Neural progenitor cell (in vitro differentiated cells): Measurements from ENCODE around the gene CCL16. TPM values are rescaled to one million over a fixed set of nuclear protein-coding genes. Genes with fewer than 3 reads are reported as not detected.

ENCODE experiments used
- DNase-seq: peaks from one replicate; pipeline ENCODE4 v3.0.0-alpha.2; 2016; ENCODE audit warnings: low spot score
- H2AFZ ChIP-seq: fragments of 200-600 bp; sonication (generic); replicated peaks from 2 replicates; pipeline ENCODE4 v1.6.1; 2016; ENCODE audit warnings: antibody characterized with exemption
- H3F3A ChIP-seq: fragments of 200-600 bp; sonication (generic); 2 replicates; pipeline ENCODE4 v1.6.1; 2016; ENCODE audit warnings: antibody characterized with exemption, low read depth
- H3K27ac ChIP-seq: fragments of 200-600 bp; sonication (generic); 2 replicates; pipeline ENCODE4 v1.5.1; 2016; ENCODE audit warnings: mild to moderate bottlenecking
- H3K27me3 ChIP-seq: fragments of 200-600 bp; sonication (generic); 2 replicates; pipeline ENCODE4 v1.6.1; 2016; ENCODE audit warnings: mild to moderate bottlenecking, moderate library complexity
- H3K36me3 ChIP-seq: fragments of 200-600 bp; sonication (generic); 2 replicates; pipeline ENCODE4 v1.5.1; 2016
- H3K4me1 ChIP-seq: fragments of 200-600 bp; sonication (generic); 2 replicates; pipeline ENCODE4 v1.6.1; 2016; ENCODE audit warnings: mixed run types
- H3K4me2 ChIP-seq: fragments of 200-600 bp; sonication (generic); 2 replicates; pipeline ENCODE4 v1.6.1; 2016
- H3K4me3 ChIP-seq: fragments of 200-600 bp; sonication (generic); 2 replicates; pipeline ENCODE4 v1.5.1; 2016
- H3K79me2 ChIP-seq: fragments of 200-600 bp; sonication (generic); 2 replicates; pipeline ENCODE4 v1.6.1; 2016; ENCODE audit warnings: low read depth
- H3K9ac ChIP-seq: fragments of 200-600 bp; sonication (generic); 2 replicates; pipeline ENCODE4 v1.6.1; 2016
- H3K9me3 ChIP-seq: fragments of 200-600 bp; sonication (generic); 2 replicates; pipeline ENCODE4 v1.5.1; 2016; ENCODE audit warnings: low read depth
- H4K20me1 ChIP-seq: fragments of 200-600 bp; sonication (generic); 2 replicates; pipeline ENCODE4 v1.6.1; 2016; ENCODE audit warnings: low read depth
- H3K27ac Mint-ChIP-seq: 3 replicates; pipeline ENCODE4 v1.8.0; 2021; ENCODE audit warnings: mixed read lengths
- H3K27me3 Mint-ChIP-seq: 2 replicates; pipeline ENCODE4 v1.8.0; 2022; ENCODE audit warnings: low read depth, mild to moderate bottlenecking, inconsistent platforms, moderate library complexity, mixed read lengths; ENCODE audit not compliant: insufficient read depth
- H3K36me3 Mint-ChIP-seq: 3 replicates; pipeline ENCODE4 v1.8.0; 2021; ENCODE audit warnings: mixed read lengths
- H3K4me1 Mint-ChIP-seq: 3 replicates; pipeline ENCODE4 v1.8.0; 2021; ENCODE audit warnings: mixed read lengths
- H3K4me3 Mint-ChIP-seq: 3 replicates; pipeline ENCODE4 v1.8.0; 2021; ENCODE audit warnings: mild to moderate bottlenecking, moderate library complexity, mixed read lengths
- H3K9me3 Mint-ChIP-seq: 3 replicates; pipeline ENCODE4 v1.8.0; 2020; ENCODE audit warnings: mixed read lengths
- EZH2 ChIP-seq: fragments of 200-600 bp; sonication (generic); IDR thresholded peaks from 2 replicates; pipeline ENCODE4 v1.6.1; 2017; ENCODE audit warnings: antibody characterized with exemption, mild to moderate bottlenecking, moderate library complexity
- EZH2phosphoT487 ChIP-seq: fragments of 200-600 bp; sonication (generic); IDR thresholded peaks from 2 replicates; pipeline ENCODE4 v1.6.1; 2017; ENCODE audit warnings: antibody characterized with exemption
- total RNA-seq: library from RNA; depleted of rRNA; stranded (reverse); fragments of >200 nt; gene quantifications from 2 replicates; pipeline ENCODE4 v1.2.3, GENCODE V29; 2015; ENCODE audit warnings: low replicate concordance
- TF ChIP-seq, protein P1 (sequence below): fragments of 200-600 bp; sonication (generic); IDR thresholded peaks from 2 replicates; pipeline ENCODE4 v1.5.1; 2017; ENCODE audit warnings: antibody characterized with exemption, mild to moderate bottlenecking

CCL16 gene
- total RNA-seq, 1 donor from 2014 or later = not detected

- no peak for TF ChIP-seq EZH2phosphoT487
- no peak for TF ChIP-seq EZH2
- TF ChIP-seq, protein P1, sequence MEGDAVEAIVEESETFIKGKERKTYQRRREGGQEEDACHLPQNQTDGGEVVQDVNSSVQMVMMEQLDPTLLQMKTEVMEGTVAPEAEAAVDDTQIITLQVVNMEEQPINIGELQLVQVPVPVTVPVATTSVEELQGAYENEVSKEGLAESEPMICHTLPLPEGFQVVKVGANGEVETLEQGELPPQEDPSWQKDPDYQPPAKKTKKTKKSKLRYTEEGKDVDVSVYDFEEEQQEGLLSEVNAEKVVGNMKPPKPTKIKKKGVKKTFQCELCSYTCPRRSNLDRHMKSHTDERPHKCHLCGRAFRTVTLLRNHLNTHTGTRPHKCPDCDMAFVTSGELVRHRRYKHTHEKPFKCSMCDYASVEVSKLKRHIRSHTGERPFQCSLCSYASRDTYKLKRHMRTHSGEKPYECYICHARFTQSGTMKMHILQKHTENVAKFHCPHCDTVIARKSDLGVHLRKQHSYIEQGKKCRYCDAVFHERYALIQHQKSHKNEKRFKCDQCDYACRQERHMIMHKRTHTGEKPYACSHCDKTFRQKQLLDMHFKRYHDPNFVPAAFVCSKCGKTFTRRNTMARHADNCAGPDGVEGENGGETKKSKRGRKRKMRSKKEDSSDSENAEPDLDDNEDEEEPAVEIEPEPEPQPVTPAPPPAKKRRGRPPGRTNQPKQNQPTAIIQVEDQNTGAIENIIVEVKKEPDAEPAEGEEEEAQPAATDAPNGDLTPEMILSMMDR = no peak
Observed at GRCh38 chr17:35988164-35988563, 6.9 kb upstream of the CCL16 start.

GRCh38 chr17:35986643-35987042 lies 5.3 kb upstream of the CCL16 start, which contains the start of gene CCL14:
TSS of gene CCL14 (minus strand) at chr17:35986729. CDS start at chr17:35986649, 80 bp downstream.
- no peaks in the 10 kb centered on the region for H3K27me3 Mint-ChIP-seq
- no peak within 1 kb of the TSS for H3K4me3 Mint-ChIP-seq
- Histone ChIP-seq H3K9ac (no peak within 1 kb of the TSS), H3K36me3 (no peaks in the 10 kb centered on the region), H3K4me3 (no peak within 1 kb of the TSS), H3K4me2 (no peak within 1 kb of the TSS), H3K4me1 (no peaks in the 10 kb centered on the region), H3K27me3 (no peaks in the 10 kb centered on the region), H4K20me1 (no peaks in the 10 kb centered on the region), H3K79me2 (no peaks in the 10 kb centered on the region), H3K9me3 (no peaks in the 10 kb centered on the region), H2AFZ (no peak within 1 kb of the TSS), H3K27ac (no peak within 1 kb of the TSS), H3F3A (no peaks in the 10 kb centered on the region)
- no peak for DNase-seq
- H3K27ac Mint-ChIP-seq = no peak within 1 kb of the TSS
- H3K4me1 Mint-ChIP-seq = no peaks in the 10 kb centered on the region
- peaks cover 4% of the 10 kb centered on the region for H3K9me3 Mint-ChIP-seq
- H3K36me3 Mint-ChIP-seq = no peaks in the 10 kb centered on the region
- TF ChIP-seq, protein P1 = no peak
- TF ChIP-seq EZH2phosphoT487 (no peak), EZH2 (no peak)

More at GRCh38 chr17:35988164-35988563, 6.9 kb upstream of the CCL16 start:
- Histone ChIP-seq H3K27me3 (no peaks in the 10 kb centered on the region), H3K9ac (no peak overlapping the region), H3K9me3 (no peaks in the 10 kb centered on the region), H3K4me3 (no peak overlapping the region), H3K4me2 (no peak overlapping the region), H2AFZ (no peak overlapping the region), H3K79me2 (no peaks in the 10 kb centered on the region), H3K4me1 (no peaks in the 10 kb centered on the region), H3K27ac (no peak overlapping the region), H4K20me1 (no peaks in the 10 kb centered on the region), H3F3A (no peaks in the 10 kb centered on the region), H3K36me3 (no peaks in the 10 kb centered on the region)
- Mint-ChIP-seq H3K4me3 (no peak overlapping the region), H3K27me3 (no peaks in the 10 kb centered on the region), H3K4me1 (no peaks in the 10 kb centered on the region), H3K9me3 (peaks cover 4% of the 10 kb centered on the region), H3K36me3 (no peaks in the 10 kb centered on the region), H3K27ac (no peak overlapping the region)
- no peak for DNase-seq

- no peaks in the 10 kb centered on the region for H3K27me3 ChIP-seq
- TF ChIP-seq, protein P1 = no peak
- no peak for TF ChIP-seq EZH2phosphoT487
- TF ChIP-seq EZH2 = no peak
- Mint-ChIP-seq H3K27ac (no peak overlapping the region), H3K4me1 (no peaks in the 10 kb centered on the region), H3K9me3 (no peaks in the 10 kb centered on the region), H3K4me3 (no peak overlapping the region), H3K27me3 (no peaks in the 10 kb centered on the region), H3K36me3 (no peaks in the 10 kb centered on the region)
- no peak overlapping the region for H3K4me3 ChIP-seq
- H3K4me2 ChIP-seq = no peak overlapping the region
- H3K9ac ChIP-seq = no peak overlapping the region
- H3K9me3 ChIP-seq = no peaks in the 10 kb centered on the region
- no peaks in the 10 kb centered on the region for H3F3A ChIP-seq
- no peaks in the 10 kb centered on the region for H3K36me3 ChIP-seq
- H3K79me2 ChIP-seq = no peaks in the 10 kb centered on the region
- no peaks in the 10 kb centered on the region for H4K20me1 ChIP-seq
- no peak overlapping the region for H2AFZ ChIP-seq
- no peak for DNase-seq
- H3K4me1 ChIP-seq = no peaks in the 10 kb centered on the region
- no peak overlapping the region for H3K27ac ChIP-seq
Observed at GRCh38 chr17:35984140-35984539, 2.8 kb upstream of the CCL16 start.
